ENCODE measurements around the gene PRPSAP1.

- TF ChIP-seq CTCF (IDR thresholded peaks at IDR 0.05) (no peak), EP300 (IDR thresholded peaks at IDR 0.05) (no peak), POLR2A (IDR thresholded peaks at IDR 0.05) (no peak)
Measured at GRCh38 chr17:76281573-76282371, 71.9 kb downstream of the PRPSAP1 start.

All from upper lobe of left lung (tissue), 4 donors.